ENCODE data around the gene CHRNA1.

DNA sequence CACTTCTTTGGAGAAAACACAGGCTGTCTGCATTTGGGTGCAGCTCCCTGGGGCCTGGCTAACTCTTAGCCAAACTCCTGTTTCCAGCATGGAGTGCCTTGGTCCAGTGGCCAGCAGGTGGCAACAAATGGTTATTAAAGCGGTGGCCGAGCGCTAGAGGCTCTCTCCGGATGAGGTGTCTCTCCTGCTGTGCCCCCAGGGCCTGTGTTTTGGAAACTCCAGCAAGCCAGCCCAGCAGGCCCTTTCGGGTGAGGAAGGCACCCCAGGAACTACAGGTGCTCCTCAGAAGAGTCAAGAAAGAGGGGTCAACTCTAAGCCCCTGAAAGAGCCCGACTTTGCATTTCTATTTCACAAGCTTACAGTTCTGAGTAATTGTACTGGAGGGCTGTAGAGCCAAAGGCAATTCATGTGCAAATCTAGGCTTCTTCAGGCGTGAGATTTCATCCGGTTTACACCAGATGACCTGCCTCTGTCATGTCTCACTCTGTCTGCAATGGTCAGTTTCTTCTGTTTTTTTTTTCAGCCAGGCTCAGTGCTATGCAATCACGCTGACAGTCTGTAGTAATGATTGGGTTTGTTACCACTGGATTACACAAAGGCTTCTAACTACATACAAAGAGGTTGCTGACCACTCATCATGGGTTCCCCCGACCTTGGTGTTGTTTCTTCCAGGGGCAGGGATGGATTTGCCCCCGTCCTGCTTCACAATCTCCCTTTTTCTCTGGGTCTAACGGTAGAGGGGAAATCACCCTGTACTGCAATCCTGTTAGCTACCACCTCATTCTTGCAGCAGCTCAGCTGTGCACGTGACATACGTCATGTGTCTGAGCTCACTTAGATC lies 7.6 kb upstream of the CHRNA1 start:
- TF ChIP-seq, protein P1, sequence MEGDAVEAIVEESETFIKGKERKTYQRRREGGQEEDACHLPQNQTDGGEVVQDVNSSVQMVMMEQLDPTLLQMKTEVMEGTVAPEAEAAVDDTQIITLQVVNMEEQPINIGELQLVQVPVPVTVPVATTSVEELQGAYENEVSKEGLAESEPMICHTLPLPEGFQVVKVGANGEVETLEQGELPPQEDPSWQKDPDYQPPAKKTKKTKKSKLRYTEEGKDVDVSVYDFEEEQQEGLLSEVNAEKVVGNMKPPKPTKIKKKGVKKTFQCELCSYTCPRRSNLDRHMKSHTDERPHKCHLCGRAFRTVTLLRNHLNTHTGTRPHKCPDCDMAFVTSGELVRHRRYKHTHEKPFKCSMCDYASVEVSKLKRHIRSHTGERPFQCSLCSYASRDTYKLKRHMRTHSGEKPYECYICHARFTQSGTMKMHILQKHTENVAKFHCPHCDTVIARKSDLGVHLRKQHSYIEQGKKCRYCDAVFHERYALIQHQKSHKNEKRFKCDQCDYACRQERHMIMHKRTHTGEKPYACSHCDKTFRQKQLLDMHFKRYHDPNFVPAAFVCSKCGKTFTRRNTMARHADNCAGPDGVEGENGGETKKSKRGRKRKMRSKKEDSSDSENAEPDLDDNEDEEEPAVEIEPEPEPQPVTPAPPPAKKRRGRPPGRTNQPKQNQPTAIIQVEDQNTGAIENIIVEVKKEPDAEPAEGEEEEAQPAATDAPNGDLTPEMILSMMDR (conservative IDR thresholded peaks at IDR 0.05; ENCODE audit: low read length), result peak; percentile 67
- no peak for TF ChIP-seq EZH2phosphoT487 (IDR thresholded peaks at IDR 0.05; ENCODE audit: borderline replicate concordance, low read depth, low read length)
